Diencephalon (tissue), 1 donor: ENCODE results near the gene CERS3. TPM values are rescaled to one million over a fixed set of nuclear protein-coding genes. Genes with fewer than 3 reads are reported as not detected.

Source experiments
- small RNA-seq: library from RNA; depleted of rRNA; stranded (forward); fragments of <200 nt; gene quantifications from one replicate; pipeline ENCODE3, GENCODE V24; 2014
- total RNA-seq: library from RNA; depleted of rRNA; stranded (reverse); fragments of >200 nt; gene quantifications from one replicate; pipeline ENCODE4 v1.2.3, GENCODE V29; 2014

CERS3 gene
- total RNA-seq = under 0.01 TPM

DNA sequence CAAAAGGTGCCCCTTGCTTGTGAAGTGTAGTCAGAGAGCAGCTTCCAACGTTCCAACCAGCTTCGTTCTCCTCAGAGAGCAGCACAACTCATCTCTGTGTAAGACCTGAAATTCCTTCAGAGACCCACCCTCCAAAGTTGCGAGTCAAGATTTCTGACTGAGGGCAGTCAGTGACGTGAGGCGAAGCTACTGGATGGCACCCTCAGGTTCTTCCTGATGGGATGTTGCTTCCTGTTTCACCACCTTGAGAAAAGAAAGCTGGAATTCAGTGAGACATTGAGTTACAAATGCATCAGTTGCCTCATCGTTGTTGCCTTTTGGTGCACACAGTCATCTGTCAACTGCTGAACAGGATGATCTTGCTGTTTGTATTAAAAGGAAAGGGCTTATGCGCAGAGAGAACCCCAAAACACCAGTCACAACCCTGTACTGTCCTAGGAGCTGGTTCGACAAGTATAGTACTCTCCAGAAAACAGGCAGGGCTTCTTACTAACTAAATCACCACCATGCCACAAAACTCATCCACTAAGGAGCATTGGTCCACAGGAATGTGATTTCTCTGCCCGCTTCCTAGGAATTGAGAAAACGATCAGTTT, at the start of gene CERS3:
TSS of gene CERS3 (minus strand) at position 118 of the 596 bp plus-strand sequence. CDS start 27,101 bp downstream, outside the sequence.

Small RNA genes within 50 kb of the gene (small RNA-seq; reads per million reads assigned to genes)
- gene RNU6-181P (not detected), gene RNU6-322P (not detected)

Other genes starting within 250 kb of the CERS3 start
- 6.0 TPM for gene ADAMTS17, start 187.0 kb downstream of the CERS3 start, total RNA-seq
- gene LINS1, start 73.2 kb upstream of the CERS3 start, total RNA-seq = 31.4 TPM
- 18.0 TPM for gene ASB7, start 73.6 kb upstream of the CERS3 start, total RNA-seq